GM18870 (cell line): ENCODE results near the gene PPDPF.

Experiments used
- ATAC-seq: cut with Tn5 transposase; IDR thresholded peaks from one replicate; pipeline ENCODE4 v1.9.1; 2021; ENCODE audit warnings: moderate library complexity; ENCODE audit not compliant: unreplicated experiment

PPDPF gene

GRCh38 chr20:63487116-63487764, 33.3 kb upstream of the PPDPF start:
- ATAC-seq: no peak

GRCh38 chr20:63487781-63488241, 32.8 kb upstream of the PPDPF start:
- ATAC-seq: no peak

GRCh38 chr20:63488315-63489251, 32.0 kb upstream of the PPDPF start:
- no peak for ATAC-seq

- ATAC-seq: no peak
Measured at GRCh38 chr20:63490416-63490815, 30.1 kb upstream of the PPDPF start.

- ATAC-seq: no peak
Measured at GRCh38 chr20:63491078-63491477, 29.5 kb upstream of the PPDPF start.

- no peak for ATAC-seq
Measured at GRCh38 chr20:63491635-63492230, 28.8 kb upstream of the PPDPF start.

- no peak for ATAC-seq
Measured at GRCh38 chr20:63492518-63492917, 28.0 kb upstream of the PPDPF start.

- ATAC-seq: no peak
Measured at GRCh38 chr20:63492982-63493381, 27.6 kb upstream of the PPDPF start.

- no peak for ATAC-seq
Measured at GRCh38 chr20:63493563-63494020, 27.0 kb upstream of the PPDPF start.

- ATAC-seq: no peak
Measured at GRCh38 chr20:63494084-63494419, 26.5 kb upstream of the PPDPF start.

- no peak for ATAC-seq
Measured at GRCh38 chr20:63494420-63495166, 26.0 kb upstream of the PPDPF start.

GRCh38 chr20:63495167-63495720, 25.3 kb upstream of the PPDPF start:
- ATAC-seq: no peak

GRCh38 chr20:63495741-63496595, 24.6 kb upstream of the PPDPF start:
- ATAC-seq: no peak

GRCh38 chr20:63496596-63497120, 23.9 kb upstream of the PPDPF start:
- ATAC-seq: no peak

GRCh38 chr20:63497138-63497945, 23.2 kb upstream of the PPDPF start:
- no peak for ATAC-seq

- no peak for ATAC-seq
Measured at GRCh38 chr20:63497946-63498935, 22.3 kb upstream of the PPDPF start.

GRCh38 chr20:63498960-63499337, 21.6 kb upstream of the PPDPF start, which contains the start of gene EEF1A2:
Gene EEF1A2, minus strand, starts transcription at chr20:63499083. Its CDS starts 1,320 bp downstream, at chr20:63497763.
- ATAC-seq: no peak
